Activated CD4-positive, alpha-beta T cell treated with anti-CD3 and anti-CD28 coated beads, Interleukin-2, amount 50 U/mL, for 24 hours (primary cell): ENCODE results near the gene SMC5.
"Not testable (repeated sequence)": the region's sequence is repeated elsewhere in the genome, so short reads cannot be mapped to it uniquely, and the experiment has no call there.

Experiments used
- DNase-seq, 2 donors: peaks; one replicate each; pipeline ENCODE4 v3.0.0-alpha.2; 2020; ENCODE audit warnings: low read depth in 1 of 2, low spot score in 1 of 2

The SMC5 gene

GRCh38 chr9:70362952-70363351 is 104.2 kb downstream of the SMC5 start:
- DNase-seq, result no peak

GRCh38 chr9:70363760-70364159 is 105.0 kb downstream of the SMC5 start:
- no peak for DNase-seq

GRCh38 chr9:70367305-70367930 is 108.6 kb downstream of the SMC5 start:
- no peak for DNase-seq

GRCh38 chr9:70374962-70375618 is 116.3 kb downstream of the SMC5 start:
- no peak for DNase-seq

- DNase-seq, result no peak
Measured at GRCh38 chr9:70382046-70382708, 123.4 kb downstream of the SMC5 start.

GRCh38 chr9:70382709-70383605 is 124.2 kb downstream of the SMC5 start:
- no peak for DNase-seq

- no peak for DNase-seq
Measured at GRCh38 chr9:70385426-70385825, 126.6 kb downstream of the SMC5 start.

GRCh38 chr9:70387663-70388062 is 128.9 kb downstream of the SMC5 start:
- no peak for DNase-seq

GRCh38 chr9:70389188-70389587 is 130.4 kb downstream of the SMC5 start:
- no peak for DNase-seq

- no peak for DNase-seq
Measured at GRCh38 chr9:70389621-70390266, 131.0 kb downstream of the SMC5 start.

GRCh38 chr9:70390933-70391341 is 132.2 kb downstream of the SMC5 start:
- DNase-seq, result no peak

GRCh38 chr9:70392189-70392588 is 133.4 kb downstream of the SMC5 start:
- no peak for DNase-seq

- no peak for DNase-seq
Measured at GRCh38 chr9:70392850-70393249, 134.1 kb downstream of the SMC5 start.

- DNase-seq, result no peak
Measured at GRCh38 chr9:70395652-70396051, 136.9 kb downstream of the SMC5 start.

GRCh38 chr9:70398145-70398556 is 139.4 kb downstream of the SMC5 start:
- no peak for DNase-seq

GRCh38 chr9:70399141-70399540 is 140.4 kb downstream of the SMC5 start:
- DNase-seq, result no peak

- no peak for DNase-seq
Measured at GRCh38 chr9:70400107-70400892, 141.5 kb downstream of the SMC5 start.

GRCh38 chr9:70401241-70401640 is 142.5 kb downstream of the SMC5 start:
- not testable (repeated sequence) for DNase-seq

GRCh38 chr9:70402213-70402612 is 143.4 kb downstream of the SMC5 start:
- no peak for DNase-seq

GRCh38 chr9:70403166-70403565 is 144.4 kb downstream of the SMC5 start:
- no peak for DNase-seq
